Uterus (tissue), 2 donors: ENCODE results near the gene NXF1.

Experiments
- POLR2A ChIP-seq, 2 donors: fragments of 450-650 bp; IDR thresholded peaks; one replicate each; pipeline ENCODE4 v1.6.1; 2016; ENCODE audit warnings: antibody characterized with exemption in 2 of 2, mild to moderate bottlenecking in 1 of 2, moderate library complexity in 1 of 2
- TF ChIP-seq, protein P1 (sequence below), 4 experiments: fragments of 200-600 bp in 2 of 4; fragments of 450-650 bp in 2 of 4; sonication (generic) in 2 of 4; IDR thresholded peaks; one replicate each; pipeline ENCODE4 v1.5.1; 2016 to 2019; ENCODE audit warnings: antibody characterized with exemption in 4 of 4, mild to moderate bottlenecking in 2 of 4, moderate library complexity in 1 of 4

DNA sequence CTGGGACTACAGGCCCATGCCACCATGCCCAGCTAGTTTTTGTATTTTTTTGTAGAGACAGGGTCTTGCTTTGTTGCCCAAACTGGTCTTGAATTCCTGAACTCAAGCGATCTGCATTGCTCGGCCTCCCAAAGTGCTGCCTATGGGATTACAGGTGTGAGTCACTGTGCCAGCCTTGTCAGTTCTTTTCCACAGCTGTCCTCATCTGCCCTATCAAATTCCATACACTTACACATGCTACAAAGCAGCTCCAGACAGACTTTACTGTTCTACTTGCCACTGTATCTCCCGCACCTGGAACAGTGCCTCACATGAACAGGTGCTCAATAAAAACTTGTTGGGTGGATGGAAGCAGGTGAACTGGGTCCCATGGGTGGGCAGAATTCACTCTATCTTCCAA lies 18.4 kb upstream of the NXF1 start:
- TF ChIP-seq, protein P1, sequence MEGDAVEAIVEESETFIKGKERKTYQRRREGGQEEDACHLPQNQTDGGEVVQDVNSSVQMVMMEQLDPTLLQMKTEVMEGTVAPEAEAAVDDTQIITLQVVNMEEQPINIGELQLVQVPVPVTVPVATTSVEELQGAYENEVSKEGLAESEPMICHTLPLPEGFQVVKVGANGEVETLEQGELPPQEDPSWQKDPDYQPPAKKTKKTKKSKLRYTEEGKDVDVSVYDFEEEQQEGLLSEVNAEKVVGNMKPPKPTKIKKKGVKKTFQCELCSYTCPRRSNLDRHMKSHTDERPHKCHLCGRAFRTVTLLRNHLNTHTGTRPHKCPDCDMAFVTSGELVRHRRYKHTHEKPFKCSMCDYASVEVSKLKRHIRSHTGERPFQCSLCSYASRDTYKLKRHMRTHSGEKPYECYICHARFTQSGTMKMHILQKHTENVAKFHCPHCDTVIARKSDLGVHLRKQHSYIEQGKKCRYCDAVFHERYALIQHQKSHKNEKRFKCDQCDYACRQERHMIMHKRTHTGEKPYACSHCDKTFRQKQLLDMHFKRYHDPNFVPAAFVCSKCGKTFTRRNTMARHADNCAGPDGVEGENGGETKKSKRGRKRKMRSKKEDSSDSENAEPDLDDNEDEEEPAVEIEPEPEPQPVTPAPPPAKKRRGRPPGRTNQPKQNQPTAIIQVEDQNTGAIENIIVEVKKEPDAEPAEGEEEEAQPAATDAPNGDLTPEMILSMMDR (IDR thresholded peaks at IDR 0.05): no peak
- no peak for TF ChIP-seq POLR2A (IDR thresholded peaks at IDR 0.05)
